Measurements from ENCODE around the gene DZIP3. TPM values are rescaled to one million over a fixed set of nuclear protein-coding genes. Genes with fewer than 3 reads are reported as not detected.

The DZIP3 gene
- total RNA-seq, 1 experiment from 2014 or later, result 25.3 TPM

DNA sequence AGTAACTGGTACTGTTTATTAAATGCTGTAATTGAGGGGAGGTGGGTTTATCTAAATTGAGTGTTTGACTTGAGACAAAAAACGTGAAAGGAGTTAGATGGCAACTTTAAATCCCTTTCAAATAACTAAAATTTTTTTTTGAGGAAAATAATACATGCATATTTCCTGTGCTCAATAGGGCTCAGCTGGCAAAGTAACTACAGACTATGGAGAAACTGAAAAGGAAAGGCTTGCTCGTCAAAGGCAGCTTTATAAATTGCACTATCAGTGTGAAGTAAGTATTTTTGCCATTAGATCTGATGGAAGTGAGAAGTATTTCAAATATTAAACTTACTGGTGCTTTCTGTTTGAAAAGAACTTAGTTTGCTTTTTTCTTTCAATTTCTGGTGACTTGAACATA lies 72.2 kb downstream of the DZIP3 start:
- H3K27me3 Mint-ChIP-seq (ENCODE audit: low read depth), result peaks cover 2% of the 10 kb centered on the region; the same call in 1 of the 2 replicates
- H3K4me3 Mint-ChIP-seq, result no peak overlapping the region
- peaks cover 9% of the 10 kb centered on the region for H3K9me3 Mint-ChIP-seq
- peaks cover 14% of the 10 kb centered on the region for H3K4me1 Mint-ChIP-seq
- CTCF ChIA-PET, result interaction anchor here (1.0 to 1.5 kb wide), 3 partner anchors 23 to 218 kb away, joined by 3 to 9 read pairs (median 4); no protein-coding TSS in a partner anchor
- POLR2A ChIA-PET, result no interaction called here
- DNase-seq (ENCODE audit: low spot score) (no peak), ATAC-seq (no peak)
- TF ChIP-seq GRHL2 (CRISPR knock-in tag; IDR thresholded peaks at IDR 0.05; ENCODE audit: insufficient replicate concordance, severe bottlenecking), result no peak
- no peak for TF ChIP-seq ESRRA (CRISPR knock-in tag; IDR thresholded peaks at IDR 0.05; ENCODE audit: borderline replicate concordance)
- no peak for TF ChIP-seq ELF4 (CRISPR knock-in tag; IDR thresholded peaks at IDR 0.05; ENCODE audit: low read depth)
- TF ChIP-seq NFYB (CRISPR knock-in tag; conservative IDR thresholded peaks at IDR 0.05; ENCODE audit: low read depth), result no peak
- TF ChIP-seq, protein P1, sequence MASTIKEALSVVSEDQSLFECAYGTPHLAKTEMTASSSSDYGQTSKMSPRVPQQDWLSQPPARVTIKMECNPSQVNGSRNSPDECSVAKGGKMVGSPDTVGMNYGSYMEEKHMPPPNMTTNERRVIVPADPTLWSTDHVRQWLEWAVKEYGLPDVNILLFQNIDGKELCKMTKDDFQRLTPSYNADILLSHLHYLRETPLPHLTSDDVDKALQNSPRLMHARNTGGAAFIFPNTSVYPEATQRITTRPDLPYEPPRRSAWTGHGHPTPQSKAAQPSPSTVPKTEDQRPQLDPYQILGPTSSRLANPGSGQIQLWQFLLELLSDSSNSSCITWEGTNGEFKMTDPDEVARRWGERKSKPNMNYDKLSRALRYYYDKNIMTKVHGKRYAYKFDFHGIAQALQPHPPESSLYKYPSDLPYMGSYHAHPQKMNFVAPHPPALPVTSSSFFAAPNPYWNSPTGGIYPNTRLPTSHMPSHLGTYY (CRISPR knock-in tag; IDR thresholded peaks at IDR 0.05), result no peak
- no peak for TF ChIP-seq NFE2L1 (CRISPR knock-in tag; IDR thresholded peaks at IDR 0.05)
- no peak overlapping the region for H3K27ac Mint-ChIP-seq
- peaks cover 16% of the 10 kb centered on the region for H3K36me3 Mint-ChIP-seq

DNA sequence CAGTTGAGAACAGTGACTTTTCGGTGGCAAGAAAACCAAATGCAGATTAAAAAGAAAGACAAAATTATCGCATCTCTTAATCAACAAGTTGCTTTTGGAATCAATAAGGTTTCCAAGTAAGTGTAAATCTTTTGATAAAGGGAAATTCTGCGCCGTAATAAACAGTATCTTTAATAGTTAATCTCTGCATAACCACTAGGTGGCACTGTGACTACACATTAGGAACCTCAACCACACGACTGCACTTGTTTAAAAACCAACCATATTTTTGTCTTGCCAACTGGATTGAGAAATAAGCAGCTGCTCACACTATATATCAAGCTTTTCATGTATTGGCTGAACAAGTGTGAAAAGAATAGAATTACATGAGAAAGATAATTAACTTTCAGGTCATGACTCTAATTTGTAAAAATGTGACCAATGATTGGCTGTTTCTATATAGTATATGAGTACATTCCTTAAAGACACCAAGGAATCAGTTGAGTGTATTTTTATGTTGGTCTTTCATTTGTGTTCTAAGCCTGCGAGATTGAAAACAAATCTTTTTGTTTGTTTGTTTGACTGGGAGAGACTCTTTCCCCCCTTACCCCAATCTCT lies 72.7 kb downstream of the DZIP3 start:
- Mint-ChIP-seq H3K4me3 (no peak overlapping the region), H3K36me3 (peaks cover 12% of the 10 kb centered on the region), H3K27ac (no peak overlapping the region), H3K4me1 (peaks cover 14% of the 10 kb centered on the region), H3K27me3 (ENCODE audit: low read depth) (peaks cover 2% of the 10 kb centered on the region; the same call in 1 of the 2 replicates), H3K9me3 (peaks cover 6% of the 10 kb centered on the region)
- ChIA-PET CTCF (interaction anchor here (0.6 to 1.5 kb wide), 4 partner anchors 24 to 253 kb away, joined by 3 to 9 read pairs (median 4); no protein-coding TSS in a partner anchor), POLR2A (no interaction called here)
- DNase-seq (ENCODE audit: low spot score) (no peak), ATAC-seq (peak; percentile 41; the same call in 1 of the 2 replicates)
- TF ChIP-seq, protein P2, sequence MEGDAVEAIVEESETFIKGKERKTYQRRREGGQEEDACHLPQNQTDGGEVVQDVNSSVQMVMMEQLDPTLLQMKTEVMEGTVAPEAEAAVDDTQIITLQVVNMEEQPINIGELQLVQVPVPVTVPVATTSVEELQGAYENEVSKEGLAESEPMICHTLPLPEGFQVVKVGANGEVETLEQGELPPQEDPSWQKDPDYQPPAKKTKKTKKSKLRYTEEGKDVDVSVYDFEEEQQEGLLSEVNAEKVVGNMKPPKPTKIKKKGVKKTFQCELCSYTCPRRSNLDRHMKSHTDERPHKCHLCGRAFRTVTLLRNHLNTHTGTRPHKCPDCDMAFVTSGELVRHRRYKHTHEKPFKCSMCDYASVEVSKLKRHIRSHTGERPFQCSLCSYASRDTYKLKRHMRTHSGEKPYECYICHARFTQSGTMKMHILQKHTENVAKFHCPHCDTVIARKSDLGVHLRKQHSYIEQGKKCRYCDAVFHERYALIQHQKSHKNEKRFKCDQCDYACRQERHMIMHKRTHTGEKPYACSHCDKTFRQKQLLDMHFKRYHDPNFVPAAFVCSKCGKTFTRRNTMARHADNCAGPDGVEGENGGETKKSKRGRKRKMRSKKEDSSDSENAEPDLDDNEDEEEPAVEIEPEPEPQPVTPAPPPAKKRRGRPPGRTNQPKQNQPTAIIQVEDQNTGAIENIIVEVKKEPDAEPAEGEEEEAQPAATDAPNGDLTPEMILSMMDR (IDR thresholded peaks at IDR 0.05), result peak; percentile 65
- TF ChIP-seq ZNF232 (CRISPR knock-in tag; IDR thresholded peaks at IDR 0.05), result no peak
- TF ChIP-seq, protein P3, sequence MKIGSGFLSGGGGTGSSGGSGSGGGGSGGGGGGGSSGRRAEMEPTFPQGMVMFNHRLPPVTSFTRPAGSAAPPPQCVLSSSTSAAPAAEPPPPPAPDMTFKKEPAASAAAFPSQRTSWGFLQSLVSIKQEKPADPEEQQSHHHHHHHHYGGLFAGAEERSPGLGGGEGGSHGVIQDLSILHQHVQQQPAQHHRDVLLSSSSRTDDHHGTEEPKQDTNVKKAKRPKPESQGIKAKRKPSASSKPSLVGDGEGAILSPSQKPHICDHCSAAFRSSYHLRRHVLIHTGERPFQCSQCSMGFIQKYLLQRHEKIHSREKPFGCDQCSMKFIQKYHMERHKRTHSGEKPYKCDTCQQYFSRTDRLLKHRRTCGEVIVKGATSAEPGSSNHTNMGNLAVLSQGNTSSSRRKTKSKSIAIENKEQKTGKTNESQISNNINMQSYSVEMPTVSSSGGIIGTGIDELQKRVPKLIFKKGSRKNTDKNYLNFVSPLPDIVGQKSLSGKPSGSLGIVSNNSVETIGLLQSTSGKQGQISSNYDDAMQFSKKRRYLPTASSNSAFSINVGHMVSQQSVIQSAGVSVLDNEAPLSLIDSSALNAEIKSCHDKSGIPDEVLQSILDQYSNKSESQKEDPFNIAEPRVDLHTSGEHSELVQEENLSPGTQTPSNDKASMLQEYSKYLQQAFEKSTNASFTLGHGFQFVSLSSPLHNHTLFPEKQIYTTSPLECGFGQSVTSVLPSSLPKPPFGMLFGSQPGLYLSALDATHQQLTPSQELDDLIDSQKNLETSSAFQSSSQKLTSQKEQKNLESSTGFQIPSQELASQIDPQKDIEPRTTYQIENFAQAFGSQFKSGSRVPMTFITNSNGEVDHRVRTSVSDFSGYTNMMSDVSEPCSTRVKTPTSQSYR (CRISPR knock-in tag; IDR thresholded peaks at IDR 0.05), result no peak

DNA sequence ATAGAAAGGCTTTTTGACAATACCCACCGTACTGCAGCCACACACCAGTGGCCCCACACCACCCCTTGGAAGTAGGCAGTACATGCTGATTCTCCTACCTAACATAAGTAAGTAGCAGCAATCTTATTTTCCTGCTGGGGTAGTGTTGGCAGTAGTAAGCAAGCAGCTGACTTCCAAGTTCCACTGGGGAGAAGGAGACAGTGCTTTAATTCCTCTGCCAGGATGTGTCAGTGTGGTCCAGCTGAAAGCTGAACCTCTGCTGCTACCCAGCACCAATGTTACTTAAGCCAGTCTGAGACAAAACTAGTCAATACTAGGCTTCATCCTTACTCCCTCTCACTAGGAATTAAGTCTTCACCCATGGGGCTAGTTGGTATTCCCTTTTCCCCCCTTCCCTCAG lies 74.7 kb downstream of the DZIP3 start:
- H3K36me3 Mint-ChIP-seq, result 0 out of 2 replicates have a peak, but pooled peaks cover 6% of the 10 kb centered on the region
- ChIA-PET POLR2A (no interaction called here), CTCF (interaction anchor here (0.5 to 2.5 kb wide), 5 partner anchors 154 to 347 kb away, joined by 4 to 16 read pairs (median 4); no protein-coding TSS in a partner anchor)
- H3K27me3 Mint-ChIP-seq (ENCODE audit: low read depth), result no peaks in the 10 kb centered on the region
- no peak overlapping the region for H3K4me3 Mint-ChIP-seq
- peak overlapping the region; percentile 24; the same call in 1 of the 2 replicates for H3K27ac Mint-ChIP-seq
- no peak for DNase-seq (ENCODE audit: low spot score)
- TF ChIP-seq, protein P1 (CRISPR knock-in tag; IDR thresholded peaks at IDR 0.05), result no peak
- TF ChIP-seq FOXP1 (CRISPR knock-in tag; IDR thresholded peaks at IDR 0.05; ENCODE audit: borderline replicate concordance) (no peak), JUN (CRISPR knock-in tag; IDR thresholded peaks at IDR 0.05) (no peak), NR2C2 (CRISPR knock-in tag; IDR thresholded peaks at IDR 0.05) (no peak)
- peaks cover 3% of the 10 kb centered on the region for H3K9me3 Mint-ChIP-seq
- H3K4me1 Mint-ChIP-seq, result peaks cover 14% of the 10 kb centered on the region
- peak; percentile 39 for ATAC-seq

All from WTC11 (cell line).